ENCODE data around the gene SLC8A3.

SLC8A3 gene

DNA sequence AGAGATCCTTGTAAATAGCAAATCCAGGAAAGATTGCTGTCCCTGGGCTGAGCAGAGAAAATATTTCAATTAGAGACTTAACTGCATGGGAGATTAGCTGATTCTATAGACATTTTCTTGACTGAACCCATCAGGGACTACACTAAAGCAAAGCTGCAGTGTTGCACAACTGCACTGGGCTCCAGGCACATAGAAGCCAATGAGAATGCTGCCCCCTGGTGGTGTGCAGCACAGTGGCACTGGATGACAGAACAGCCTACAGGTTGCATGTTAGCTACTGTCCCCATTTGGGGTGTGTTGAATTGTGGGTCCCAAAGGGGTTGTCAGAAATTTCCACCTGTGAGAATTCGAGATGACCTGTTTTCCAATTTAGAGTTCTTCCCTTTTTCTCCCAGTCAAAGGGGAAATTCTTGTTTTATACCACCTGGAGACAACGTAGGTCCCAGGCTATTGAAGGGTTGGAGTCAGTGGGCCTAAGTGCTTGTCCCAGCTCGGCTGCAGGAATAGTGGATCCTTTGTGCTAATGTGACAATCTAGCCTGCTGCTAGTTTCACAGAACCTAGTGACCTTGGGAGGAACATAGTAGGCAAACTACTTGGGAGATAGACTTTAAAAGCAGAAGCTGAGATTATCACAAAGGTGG, 114.7 kb downstream of the SLC8A3 start:
- no peak for DNase-seq (ENCODE audit: low read depth)
- TF ChIP-seq, protein P1, sequence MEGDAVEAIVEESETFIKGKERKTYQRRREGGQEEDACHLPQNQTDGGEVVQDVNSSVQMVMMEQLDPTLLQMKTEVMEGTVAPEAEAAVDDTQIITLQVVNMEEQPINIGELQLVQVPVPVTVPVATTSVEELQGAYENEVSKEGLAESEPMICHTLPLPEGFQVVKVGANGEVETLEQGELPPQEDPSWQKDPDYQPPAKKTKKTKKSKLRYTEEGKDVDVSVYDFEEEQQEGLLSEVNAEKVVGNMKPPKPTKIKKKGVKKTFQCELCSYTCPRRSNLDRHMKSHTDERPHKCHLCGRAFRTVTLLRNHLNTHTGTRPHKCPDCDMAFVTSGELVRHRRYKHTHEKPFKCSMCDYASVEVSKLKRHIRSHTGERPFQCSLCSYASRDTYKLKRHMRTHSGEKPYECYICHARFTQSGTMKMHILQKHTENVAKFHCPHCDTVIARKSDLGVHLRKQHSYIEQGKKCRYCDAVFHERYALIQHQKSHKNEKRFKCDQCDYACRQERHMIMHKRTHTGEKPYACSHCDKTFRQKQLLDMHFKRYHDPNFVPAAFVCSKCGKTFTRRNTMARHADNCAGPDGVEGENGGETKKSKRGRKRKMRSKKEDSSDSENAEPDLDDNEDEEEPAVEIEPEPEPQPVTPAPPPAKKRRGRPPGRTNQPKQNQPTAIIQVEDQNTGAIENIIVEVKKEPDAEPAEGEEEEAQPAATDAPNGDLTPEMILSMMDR (IDR thresholded peaks at IDR 0.05; ENCODE audit: control insufficient read depth, insufficient read depth, low read depth, low read length, missing control alignments): peak; percentile 74
- no peak overlapping the region for H3K4me3 ChIP-seq (ENCODE audit: control insufficient read depth, low read depth, low read length)

DNA sequence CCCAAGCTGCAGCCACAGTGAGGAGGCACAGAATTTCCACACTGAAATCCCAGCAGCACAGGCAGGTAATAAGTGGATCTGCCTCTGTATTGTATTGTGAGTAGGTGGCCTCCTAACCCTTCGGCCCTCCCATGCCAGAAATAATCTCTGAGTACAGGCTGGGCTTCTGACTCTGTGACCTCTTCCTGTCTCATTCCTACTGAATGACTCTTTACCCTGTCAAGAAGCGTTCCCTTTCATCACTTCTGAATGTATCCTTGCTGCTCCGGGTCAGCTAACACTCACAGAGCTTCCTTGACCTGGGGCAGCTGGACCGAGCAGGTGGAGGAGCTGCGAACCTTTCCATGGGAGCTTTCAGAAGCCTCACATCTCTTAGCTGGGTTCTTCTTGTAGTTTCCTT, 119.6 kb downstream of the SLC8A3 start:
- TF ChIP-seq, protein P1 (IDR thresholded peaks at IDR 0.05; ENCODE audit: control insufficient read depth, insufficient read depth, low read depth, low read length, missing control alignments): no peak
- no peak overlapping the region for H3K4me3 ChIP-seq (ENCODE audit: control insufficient read depth, low read depth, low read length)
- no peak for DNase-seq (ENCODE audit: low read depth)

DNA sequence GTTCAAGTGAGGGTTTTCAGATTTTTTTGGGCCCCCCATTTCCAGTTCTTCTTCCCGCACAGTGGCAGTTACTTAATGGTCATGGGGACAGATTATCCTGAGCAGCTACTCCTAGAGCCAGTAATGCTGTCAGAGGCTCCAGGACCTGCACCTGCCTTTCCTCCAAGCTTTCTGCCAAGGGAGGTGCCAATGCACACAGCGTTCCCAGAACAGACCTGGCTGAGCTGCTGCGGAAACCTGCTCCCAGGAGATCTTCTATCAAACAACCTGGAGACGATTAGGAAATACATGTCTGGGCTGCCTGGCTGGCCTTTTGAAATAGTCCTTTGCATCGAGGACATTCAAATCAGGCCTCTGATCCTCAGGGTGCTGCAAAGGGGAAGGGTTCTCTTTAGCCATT, 120.9 kb downstream of the SLC8A3 start:
- TF ChIP-seq, protein P1 (IDR thresholded peaks at IDR 0.05; ENCODE audit: control insufficient read depth, insufficient read depth, low read depth, low read length, missing control alignments): no peak
- no peak overlapping the region for H3K4me3 ChIP-seq (ENCODE audit: control insufficient read depth, low read depth, low read length)
- DNase-seq (ENCODE audit: low read depth): no peak

DNA sequence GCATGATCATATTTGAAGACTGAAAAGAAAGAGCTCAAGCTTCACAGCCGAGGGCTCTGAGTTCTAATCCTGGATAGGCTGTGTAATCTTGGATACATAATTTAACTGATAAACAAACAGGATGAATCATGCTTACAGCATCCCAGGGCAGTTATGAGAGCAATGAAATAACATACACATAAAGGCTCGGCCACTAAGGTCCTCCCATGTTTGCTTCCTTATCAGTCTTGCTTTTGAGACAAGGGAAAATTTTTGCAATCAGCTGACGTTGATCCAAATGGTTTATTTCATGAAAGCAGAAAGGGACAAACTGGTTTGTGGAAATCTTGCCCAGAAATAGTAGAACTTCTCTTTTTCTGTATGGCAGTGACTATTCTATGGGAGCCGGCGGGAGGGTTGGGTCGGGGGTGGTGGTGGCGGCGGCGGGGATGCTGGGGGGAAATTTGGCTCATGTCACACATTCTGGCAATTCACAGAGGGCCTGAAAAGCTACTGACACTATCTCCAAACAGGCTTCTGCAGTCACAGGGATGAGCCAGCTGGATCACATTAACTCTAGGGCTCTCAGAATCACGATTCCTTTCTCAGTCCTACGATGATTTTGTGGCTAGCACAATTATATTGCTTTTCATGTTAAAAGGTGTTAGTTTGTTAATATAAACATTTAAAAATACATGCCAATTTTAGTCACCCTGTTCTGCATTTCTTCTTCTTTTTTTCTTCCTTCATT, 124.5 kb downstream of the SLC8A3 start:
- no peak overlapping the region for H3K4me3 ChIP-seq (ENCODE audit: control insufficient read depth, low read depth, low read length)
- TF ChIP-seq, protein P1 (IDR thresholded peaks at IDR 0.05; ENCODE audit: control insufficient read depth, insufficient read depth, low read depth, low read length, missing control alignments): no peak
- DNase-seq (ENCODE audit: low read depth): no peak

DNA sequence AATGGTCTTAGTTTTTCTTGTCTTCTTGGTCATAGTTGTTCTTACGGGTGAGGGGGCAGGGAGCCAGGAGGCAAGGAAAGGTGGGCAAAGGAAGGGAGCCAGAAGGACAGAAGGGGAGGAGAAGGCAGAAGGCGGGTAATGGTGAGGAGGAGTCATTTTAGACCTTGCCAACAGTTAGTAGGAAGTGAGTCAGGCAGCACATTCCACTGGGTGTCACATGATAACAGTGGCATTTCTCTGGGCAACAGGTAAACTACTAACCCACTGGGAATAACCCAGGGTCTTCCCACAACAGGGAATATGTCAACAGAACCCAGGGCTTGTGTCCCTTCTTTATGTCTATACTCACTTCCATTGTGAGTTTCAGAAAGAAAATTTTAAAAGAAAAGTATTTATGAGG, 127.6 kb downstream of the SLC8A3 start:
- no peak for DNase-seq (ENCODE audit: low read depth)
- TF ChIP-seq, protein P1 (IDR thresholded peaks at IDR 0.05; ENCODE audit: control insufficient read depth, insufficient read depth, low read depth, low read length, missing control alignments): no peak

DNA sequence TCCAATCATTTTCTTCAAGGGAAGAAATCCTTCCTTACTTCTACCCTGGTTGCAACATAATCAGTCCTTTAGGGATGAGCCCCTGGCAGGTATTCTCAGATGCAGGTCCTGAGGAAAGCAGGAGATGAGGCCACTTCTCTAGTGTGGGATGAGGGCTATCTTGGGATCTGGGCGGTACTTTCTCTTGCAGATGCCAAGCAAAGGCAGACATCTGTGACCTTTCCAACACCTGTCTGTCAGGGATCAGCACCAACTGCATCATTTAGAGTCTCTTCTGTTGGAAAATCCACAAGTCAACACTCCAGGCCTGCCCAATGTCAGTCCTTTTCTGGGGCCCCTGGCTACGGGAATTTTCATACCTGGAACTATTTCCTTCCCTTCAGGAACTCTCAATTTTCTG, 129.2 kb downstream of the SLC8A3 start:
- H3K4me3 ChIP-seq (ENCODE audit: control insufficient read depth, low read depth, low read length): no peak overlapping the region
- TF ChIP-seq, protein P1 (IDR thresholded peaks at IDR 0.05; ENCODE audit: control insufficient read depth, insufficient read depth, low read depth, low read length, missing control alignments): no peak
- DNase-seq (ENCODE audit: low read depth): no peak

More for the DNA sequence above, 127.6 kb downstream of the SLC8A3 start:
- no peak overlapping the region for H3K4me3 ChIP-seq (ENCODE audit: control insufficient read depth, low read depth, low read length)
